ENCODE data around the gene EXOC6.

Gene EXOC6

DNA sequence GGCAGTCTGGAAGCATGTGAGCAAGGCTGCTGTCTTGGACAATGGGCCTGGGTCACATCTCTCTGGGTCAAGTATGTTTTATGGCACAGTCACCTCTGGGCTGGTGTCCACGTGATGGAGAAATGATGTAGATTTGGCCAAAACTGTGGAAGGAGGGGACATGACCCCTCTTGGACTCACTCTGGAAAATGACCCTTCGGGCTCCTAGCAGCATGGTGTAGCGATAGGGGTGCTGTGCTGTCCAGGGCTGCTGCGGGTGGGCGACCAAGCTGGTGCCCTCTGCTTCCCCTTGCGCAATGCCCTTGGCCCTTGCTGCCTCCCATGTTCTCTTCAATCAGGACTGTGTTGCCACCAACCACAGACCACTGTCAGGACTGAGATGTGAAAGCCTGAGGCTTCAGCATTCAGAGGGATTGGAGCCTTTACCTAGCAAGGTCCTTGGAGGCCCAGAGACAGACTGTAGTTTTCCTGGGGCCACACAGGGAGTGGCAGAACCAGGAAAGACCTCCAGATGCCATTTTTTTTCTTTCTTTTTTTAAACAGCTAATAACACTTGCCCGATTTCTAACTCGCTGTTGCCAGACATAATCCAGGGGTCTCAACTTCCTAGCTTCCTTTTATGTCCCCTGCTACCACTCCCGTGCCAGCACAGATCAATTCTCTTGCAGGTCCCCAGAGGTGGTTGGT is 231.5 kb downstream of the EXOC6 start:
- H3K27ac Mint-ChIP-seq (ENCODE audit: low read depth) = peak overlapping the region; percentile 11

DNA sequence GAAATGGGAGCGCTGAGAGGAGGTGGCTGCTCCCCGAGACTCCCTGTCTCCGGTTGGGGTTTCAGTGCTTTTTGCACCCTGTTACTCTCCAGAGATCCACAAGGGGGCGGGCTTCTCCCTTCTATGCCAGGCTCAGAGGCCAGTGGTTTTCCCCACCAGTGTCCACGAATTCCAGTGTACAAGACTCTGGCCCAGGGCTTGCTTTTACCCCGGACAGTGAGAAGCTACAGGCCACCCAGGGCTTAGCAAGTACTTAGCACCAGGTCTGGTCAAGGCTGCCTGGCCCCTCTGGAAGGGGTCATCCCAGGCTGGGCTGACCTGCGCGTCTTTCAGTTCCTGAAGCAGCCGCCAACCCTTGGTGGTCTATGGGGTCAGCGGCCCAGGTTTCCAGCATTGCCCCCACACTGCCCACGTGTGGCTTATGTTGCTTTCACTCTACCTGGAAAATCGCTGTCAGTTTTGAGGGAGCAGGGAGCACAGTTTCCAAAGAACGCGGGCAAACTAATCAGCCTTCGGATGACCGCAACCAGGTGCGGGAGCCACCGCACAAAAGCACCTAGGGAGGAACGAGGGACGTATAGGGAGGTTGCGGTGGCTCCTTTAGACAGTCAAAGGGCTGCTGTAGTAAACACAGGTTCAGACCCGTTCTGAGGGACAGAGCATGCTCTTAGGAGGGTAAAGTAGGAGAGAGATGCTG is 232.2 kb downstream of the EXOC6 start:
- Mint-ChIP-seq H3K36me3 (ENCODE audit: insufficient read depth) (no peaks in the 10 kb centered on the region), H3K27me3 (peaks cover 49% of the 10 kb centered on the region), H3K4me3 (no peak overlapping the region), H3K4me1 (peaks cover 6% of the 10 kb centered on the region), H3K9me3 (no peaks in the 10 kb centered on the region), H3K27ac (ENCODE audit: low read depth) (peak overlapping the region; percentile 11)
- ATAC-seq (replicated peaks; ENCODE audit: extremely low read depth, poor library complexity, severe bottlenecking) (no peak), DNase-seq (ENCODE audit: low spot score in 2 of 2) (peak in 1 of 2 donors; percentile 13)

More for the DNA sequence above, 231.5 kb downstream of the EXOC6 start:
- Mint-ChIP-seq H3K27me3 (peaks cover 56% of the 10 kb centered on the region), H3K36me3 (ENCODE audit: insufficient read depth) (no peaks in the 10 kb centered on the region), H3K4me3 (no peak overlapping the region), H3K4me1 (peaks cover 6% of the 10 kb centered on the region), H3K9me3 (no peaks in the 10 kb centered on the region)
- ATAC-seq (replicated peaks; ENCODE audit: extremely low read depth, poor library complexity, severe bottlenecking) (no peak), DNase-seq (ENCODE audit: low spot score in 2 of 2) (peak in 1 of 2 donors; percentile 6)

DNA sequence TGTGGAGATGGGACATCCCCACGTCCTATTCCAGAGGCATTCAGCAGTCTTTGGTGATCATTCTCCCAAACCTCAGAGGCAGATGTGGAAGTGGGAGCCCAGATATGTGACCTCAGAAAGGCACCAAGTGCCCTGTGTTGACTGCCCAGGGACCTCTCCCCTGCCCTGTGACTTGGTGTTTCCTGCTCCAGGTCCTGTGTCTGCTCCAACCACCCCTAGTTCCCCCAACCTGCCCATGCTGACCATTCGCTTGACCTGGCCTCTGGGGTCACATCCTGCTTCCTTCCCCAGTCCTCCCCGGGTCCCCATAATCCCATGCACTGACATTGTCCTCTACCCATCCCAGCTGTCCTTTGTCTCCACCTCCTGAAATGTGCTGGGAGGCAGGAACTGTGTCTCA is 233.0 kb downstream of the EXOC6 start:
- no peak for ATAC-seq (replicated peaks; ENCODE audit: extremely low read depth, poor library complexity, severe bottlenecking)
- peaks cover 6% of the 10 kb centered on the region for H3K4me1 Mint-ChIP-seq
- H3K9me3 Mint-ChIP-seq = no peaks in the 10 kb centered on the region
- no peak overlapping the region for H3K27ac Mint-ChIP-seq (ENCODE audit: low read depth)
- peaks cover 49% of the 10 kb centered on the region for H3K27me3 Mint-ChIP-seq
- H3K36me3 Mint-ChIP-seq (ENCODE audit: insufficient read depth) = no peaks in the 10 kb centered on the region
- no peak overlapping the region for H3K4me3 Mint-ChIP-seq
- peak in 1 of 2 donors; percentile 6 for DNase-seq (ENCODE audit: low spot score in 2 of 2)

DNA sequence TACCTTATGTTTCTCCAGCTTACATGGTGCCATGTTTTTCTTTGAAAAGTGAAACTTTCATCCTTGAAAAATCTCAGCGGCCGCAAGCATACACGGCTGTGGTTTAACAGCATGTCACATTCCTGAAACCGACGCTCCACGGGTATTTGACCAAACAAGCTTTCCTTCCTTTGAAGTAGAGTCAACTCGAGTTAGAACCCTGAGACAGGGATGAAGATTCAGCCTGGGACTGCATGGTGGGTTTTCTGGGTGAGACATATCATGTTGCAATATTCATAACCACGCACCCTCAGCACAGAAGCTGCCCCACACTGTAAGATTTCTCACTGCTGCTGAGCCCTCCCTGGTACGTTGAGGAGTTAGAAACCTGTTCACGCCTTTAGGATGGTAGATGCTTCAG is 233.5 kb downstream of the EXOC6 start:
- Mint-ChIP-seq H3K4me3 (no peak overlapping the region), H3K36me3 (ENCODE audit: insufficient read depth) (no peaks in the 10 kb centered on the region), H3K27me3 (peaks cover 47% of the 10 kb centered on the region), H3K4me1 (peaks cover 6% of the 10 kb centered on the region), H3K27ac (ENCODE audit: low read depth) (no peak overlapping the region), H3K9me3 (no peaks in the 10 kb centered on the region)
- ATAC-seq (replicated peaks; ENCODE audit: extremely low read depth, poor library complexity, severe bottlenecking) = no peak
- DNase-seq (ENCODE audit: low spot score in 2 of 2) = no peak

DNA sequence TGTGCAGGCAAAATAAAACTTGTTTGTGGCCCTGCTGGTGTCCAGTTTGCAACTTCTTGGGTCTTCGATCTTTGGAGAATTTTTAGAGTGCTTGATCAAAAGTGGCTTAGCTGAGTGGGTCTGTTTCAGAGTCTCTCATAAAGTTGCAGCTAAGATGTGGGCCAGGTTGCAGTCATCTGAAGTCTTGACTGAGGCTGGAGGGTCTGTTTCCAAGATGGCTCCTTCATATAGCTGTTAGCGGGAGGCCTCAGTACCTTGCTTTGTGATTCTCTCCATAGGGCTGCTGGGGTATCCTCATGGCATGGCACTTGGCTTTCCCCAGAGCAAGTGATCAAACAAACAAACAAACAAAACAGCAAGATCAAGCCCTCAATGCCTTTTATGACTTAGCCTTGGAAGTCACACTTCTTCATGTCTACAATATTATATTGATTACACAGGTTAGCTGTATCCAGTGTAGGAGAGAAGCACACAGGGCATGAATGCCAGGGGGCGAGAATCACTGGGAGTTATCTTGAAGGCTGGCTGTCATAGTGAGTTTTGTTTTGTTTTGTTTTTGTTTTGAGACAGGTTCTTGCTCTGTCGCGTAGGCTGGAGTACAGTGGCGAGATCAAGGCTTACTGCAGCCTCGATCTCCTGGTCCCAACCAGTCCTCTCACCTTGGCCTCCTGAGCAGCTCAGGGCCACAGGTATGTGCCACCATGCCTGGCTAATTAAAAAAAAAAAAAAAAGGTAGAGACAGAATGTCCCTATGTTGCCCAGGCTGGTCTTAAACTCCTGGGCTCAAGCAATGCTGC is 235.6 kb downstream of the EXOC6 start:
- Mint-ChIP-seq H3K4me1 (peaks cover 6% of the 10 kb centered on the region), H3K4me3 (no peak overlapping the region), H3K9me3 (no peaks in the 10 kb centered on the region), H3K36me3 (ENCODE audit: insufficient read depth) (no peaks in the 10 kb centered on the region), H3K27ac (ENCODE audit: low read depth) (no peak overlapping the region), H3K27me3 (peaks cover 62% of the 10 kb centered on the region)
- ATAC-seq (replicated peaks; ENCODE audit: extremely low read depth, poor library complexity, severe bottlenecking) (no peak), DNase-seq (ENCODE audit: low spot score in 2 of 2) (no peak)

DNA sequence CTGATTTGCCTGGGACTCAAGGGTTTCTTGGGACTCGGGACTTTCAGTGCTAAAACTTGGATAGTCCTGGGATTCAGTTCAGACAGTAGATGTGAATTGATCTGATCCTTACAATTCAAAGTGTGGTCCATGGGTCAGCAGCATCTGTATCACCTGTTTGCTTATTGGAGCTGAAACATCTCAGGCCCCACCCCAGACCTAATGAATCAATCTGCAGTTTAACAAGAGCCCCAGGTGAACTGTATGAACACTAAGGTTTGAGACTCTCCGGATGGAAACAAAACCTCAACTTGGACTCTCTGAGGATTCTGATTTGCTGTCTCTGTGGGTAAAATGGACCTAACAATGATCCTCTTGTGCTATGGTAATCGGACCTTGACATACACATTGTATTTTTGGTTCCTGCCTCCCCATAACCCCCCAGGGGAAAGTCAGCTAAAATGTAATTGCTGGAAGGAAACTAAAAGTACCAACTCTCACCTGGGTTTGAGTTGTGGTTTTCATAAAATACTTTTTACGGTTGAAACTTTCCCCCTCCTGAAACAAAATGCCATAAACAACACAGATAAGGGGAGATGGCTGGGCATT is 237.0 kb downstream of the EXOC6 start:
- no peak for ATAC-seq (replicated peaks; ENCODE audit: extremely low read depth, poor library complexity, severe bottlenecking)
- peaks cover under 1% of the 10 kb centered on the region for H3K4me1 Mint-ChIP-seq
- H3K36me3 Mint-ChIP-seq (ENCODE audit: insufficient read depth) = no peaks in the 10 kb centered on the region
- DNase-seq (ENCODE audit: low spot score in 2 of 2) = no peak
- H3K4me3 Mint-ChIP-seq = no peak overlapping the region
- peaks cover 56% of the 10 kb centered on the region for H3K27me3 Mint-ChIP-seq
- H3K27ac Mint-ChIP-seq (ENCODE audit: low read depth) = no peak overlapping the region
- H3K9me3 Mint-ChIP-seq = no peaks in the 10 kb centered on the region

DNA sequence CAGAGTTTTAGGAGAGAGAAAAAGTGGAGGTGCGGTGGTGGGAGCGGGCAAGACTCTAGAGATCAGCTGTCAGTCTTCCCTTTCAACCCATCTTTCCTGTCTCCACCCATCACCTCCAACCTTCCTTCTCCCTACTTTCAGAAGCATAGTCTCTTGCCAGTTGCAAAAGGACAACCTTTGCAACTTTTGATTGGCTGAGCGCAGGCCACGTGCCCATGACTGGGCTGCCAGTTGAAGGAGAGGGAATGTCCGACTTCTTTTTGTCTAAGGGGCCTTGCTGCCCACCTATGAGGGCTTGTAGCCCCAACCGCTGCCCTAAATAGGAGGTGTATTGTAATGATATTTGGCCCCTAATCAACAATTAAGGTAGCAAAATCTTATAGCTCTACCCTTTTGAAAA is 238.0 kb downstream of the EXOC6 start:
- Mint-ChIP-seq H3K9me3 (no peaks in the 10 kb centered on the region), H3K4me3 (no peak overlapping the region), H3K4me1 (no peaks in the 10 kb centered on the region), H3K27me3 (peaks cover 55% of the 10 kb centered on the region), H3K27ac (ENCODE audit: low read depth) (no peak overlapping the region), H3K36me3 (ENCODE audit: insufficient read depth) (no peaks in the 10 kb centered on the region)
- no peak for DNase-seq (ENCODE audit: low spot score in 2 of 2)
- no peak for ATAC-seq (replicated peaks; ENCODE audit: extremely low read depth, poor library complexity, severe bottlenecking)

DNA sequence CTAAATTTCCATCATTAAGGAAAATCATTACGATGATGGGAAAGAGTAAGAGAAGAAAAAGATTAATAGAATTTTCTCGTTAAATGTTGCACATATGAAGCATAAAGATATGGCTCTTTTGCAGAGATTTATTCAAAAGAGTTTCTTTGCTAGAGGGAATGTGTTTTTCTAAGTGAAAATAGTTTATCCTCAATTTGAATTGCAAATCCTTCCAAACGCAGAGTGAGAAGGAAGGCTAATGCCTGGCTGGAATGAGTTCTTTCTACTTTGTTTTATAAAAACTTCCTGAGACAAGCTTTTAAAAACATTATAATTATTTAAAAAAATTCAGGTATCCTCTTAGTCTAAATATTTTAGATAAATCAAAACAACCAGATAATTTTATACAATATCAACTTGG is 239.5 kb downstream of the EXOC6 start:
- no peak overlapping the region for H3K4me3 Mint-ChIP-seq
- no peak overlapping the region for H3K27ac Mint-ChIP-seq (ENCODE audit: low read depth)
- no peak for DNase-seq (ENCODE audit: low spot score in 2 of 2)
- no peaks in the 10 kb centered on the region for H3K4me1 Mint-ChIP-seq
- H3K9me3 Mint-ChIP-seq = no peaks in the 10 kb centered on the region
- peaks cover 52% of the 10 kb centered on the region for H3K27me3 Mint-ChIP-seq
- no peaks in the 10 kb centered on the region for H3K36me3 Mint-ChIP-seq (ENCODE audit: insufficient read depth)
- ATAC-seq (replicated peaks; ENCODE audit: extremely low read depth, poor library complexity, severe bottlenecking) = no peak

DNA sequence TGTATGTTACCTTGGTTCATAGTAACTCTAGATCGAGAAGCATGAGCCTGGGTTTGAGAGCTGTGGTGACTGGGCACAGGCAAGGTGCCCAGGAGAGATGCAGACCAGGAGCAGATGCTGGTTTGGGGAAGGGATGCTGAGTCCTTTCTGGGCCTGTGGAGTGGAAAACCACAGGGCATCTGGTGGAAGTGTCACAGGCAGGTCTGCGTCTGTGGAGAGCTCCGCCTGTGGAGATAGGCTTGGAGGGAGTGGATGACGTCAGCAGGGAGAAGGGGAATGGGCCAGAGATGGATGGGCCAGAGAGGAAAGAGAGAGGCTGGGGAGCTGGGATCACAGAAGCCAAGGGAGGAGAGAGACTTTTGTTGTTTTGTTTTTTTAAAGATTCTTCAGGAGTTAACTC is 240.1 kb downstream of the EXOC6 start:
- H3K27me3 Mint-ChIP-seq = peaks cover 58% of the 10 kb centered on the region
- H3K27ac Mint-ChIP-seq (ENCODE audit: low read depth) = no peak overlapping the region
- no peaks in the 10 kb centered on the region for H3K4me1 Mint-ChIP-seq
- no peak for ATAC-seq (replicated peaks; ENCODE audit: extremely low read depth, poor library complexity, severe bottlenecking)
- no peak overlapping the region for H3K4me3 Mint-ChIP-seq
- DNase-seq (ENCODE audit: low spot score in 2 of 2) = no peak
- H3K36me3 Mint-ChIP-seq (ENCODE audit: insufficient read depth) = no peaks in the 10 kb centered on the region
- H3K9me3 Mint-ChIP-seq = no peaks in the 10 kb centered on the region

DNA sequence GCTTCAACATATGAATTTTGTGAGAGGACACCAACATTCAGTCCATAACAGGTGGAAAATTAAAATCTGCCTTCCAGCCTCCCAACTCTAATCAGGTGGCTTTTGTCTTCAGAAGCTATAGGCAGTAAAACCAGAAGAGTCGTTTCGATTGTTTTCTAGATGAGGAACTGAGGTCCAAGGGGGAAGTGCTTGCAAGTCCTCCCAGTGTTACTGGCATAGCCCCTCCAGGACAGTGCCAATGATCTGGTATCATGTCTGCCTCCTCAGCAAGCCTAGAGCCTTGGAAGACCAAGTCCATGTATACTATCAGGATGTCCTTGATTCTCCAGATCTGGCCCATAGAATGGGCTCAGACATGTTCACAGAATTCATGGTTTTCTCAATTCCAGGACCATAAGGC is 242.3 kb downstream of the EXOC6 start:
- DNase-seq (ENCODE audit: low spot score in 2 of 2) (no peak), ATAC-seq (replicated peaks; ENCODE audit: extremely low read depth, poor library complexity, severe bottlenecking) (no peak)
- H3K27me3 Mint-ChIP-seq = peaks cover 70% of the 10 kb centered on the region
- H3K4me3 Mint-ChIP-seq = no peak overlapping the region
- H3K36me3 Mint-ChIP-seq (ENCODE audit: insufficient read depth) = no peaks in the 10 kb centered on the region
- no peak overlapping the region for H3K27ac Mint-ChIP-seq (ENCODE audit: low read depth)
- no peaks in the 10 kb centered on the region for H3K4me1 Mint-ChIP-seq
- no peaks in the 10 kb centered on the region for H3K9me3 Mint-ChIP-seq

DNA sequence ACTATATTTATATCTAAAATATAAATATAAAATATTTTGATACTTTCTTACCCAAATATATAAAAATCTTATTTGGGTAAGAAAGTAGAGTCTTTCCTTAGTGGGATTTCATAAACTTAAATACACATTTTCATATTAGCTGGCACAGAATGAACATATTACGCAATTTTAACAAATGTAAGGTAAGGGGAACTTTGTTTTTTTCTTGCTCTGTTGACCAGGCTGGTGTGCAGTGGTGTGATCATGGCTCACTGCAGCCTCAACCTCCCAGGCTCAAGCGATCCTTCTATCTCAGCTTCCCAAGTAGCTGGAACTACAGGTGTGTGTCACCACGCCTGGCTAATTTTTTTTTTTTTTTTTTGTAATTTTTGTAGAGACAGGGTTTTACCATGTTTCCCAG is 243.6 kb downstream of the EXOC6 start:
- no peak for DNase-seq (ENCODE audit: low spot score in 2 of 2)
- peaks cover 60% of the 10 kb centered on the region for H3K27me3 Mint-ChIP-seq
- no peak for ATAC-seq (replicated peaks; ENCODE audit: extremely low read depth, poor library complexity, severe bottlenecking)
- H3K36me3 Mint-ChIP-seq (ENCODE audit: insufficient read depth) = no peaks in the 10 kb centered on the region
- no peak overlapping the region for H3K4me3 Mint-ChIP-seq
- no peak overlapping the region for H3K27ac Mint-ChIP-seq (ENCODE audit: low read depth)
- no peaks in the 10 kb centered on the region for H3K9me3 Mint-ChIP-seq
- no peaks in the 10 kb centered on the region for H3K4me1 Mint-ChIP-seq

DNA sequence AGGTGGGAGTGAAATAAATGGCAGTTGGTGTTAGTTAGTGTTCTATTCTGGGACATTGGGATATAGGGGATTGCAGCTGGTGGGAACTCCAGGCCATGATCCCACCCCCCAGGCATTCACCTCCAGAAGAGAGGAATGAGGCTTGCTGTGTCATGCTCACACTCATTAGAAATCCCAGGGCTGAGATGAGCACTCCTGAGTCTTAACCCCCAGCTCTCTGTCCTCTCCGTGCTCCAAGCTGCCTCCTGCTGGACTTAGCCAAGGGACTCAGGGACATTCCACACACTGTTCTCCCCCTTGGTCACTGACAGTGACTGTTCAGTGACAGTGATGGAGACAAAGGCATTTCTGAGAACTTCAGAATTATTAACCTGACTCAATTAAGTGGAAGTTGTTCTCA is 246.9 kb downstream of the EXOC6 start:
- Mint-ChIP-seq H3K4me1 (no peaks in the 10 kb centered on the region), H3K9me3 (no peaks in the 10 kb centered on the region), H3K4me3 (no peak overlapping the region), H3K36me3 (ENCODE audit: insufficient read depth) (no peaks in the 10 kb centered on the region), H3K27ac (ENCODE audit: low read depth) (no peak overlapping the region), H3K27me3 (peaks cover 32% of the 10 kb centered on the region)
- ATAC-seq (replicated peaks; ENCODE audit: extremely low read depth, poor library complexity, severe bottlenecking) = no peak
- no peak for DNase-seq (ENCODE audit: low spot score in 2 of 2)

Data from central memory CD8-positive, alpha-beta T cell (primary cell).